ENCODE results near the gene FAM131A. TPM values are rescaled to one million over a fixed set of nuclear protein-coding genes. Genes with fewer than 3 reads are reported as not detected.
A peak's percentile ranks its signal among the peaks of the same experiment; 100 is the strongest.

Gene FAM131A
- polyA plus RNA-seq, 1 donor from 2014 or later = 2.6 TPM

- H3K27ac Mint-ChIP-seq = no peak overlapping the region
- H3K36me3 Mint-ChIP-seq = peaks cover 2% of the 10 kb centered on the region
- H3K27me3 Mint-ChIP-seq = peaks cover 49% of the 10 kb centered on the region
- no peaks in the 10 kb centered on the region for H3K9me3 Mint-ChIP-seq
- H3K4me1 Mint-ChIP-seq = peaks cover 0 to 8% (median 3%) of the 10 kb centered on the region in 3 donors
- H3K4me3 Mint-ChIP-seq = peak overlapping the region; percentile 39 to 90 (median 74)
These were observed 43.3 kb downstream of the FAM131A start for GRCh38 chr3:184380627-184381260.

- H3K4me1 Mint-ChIP-seq = peaks cover 0 to 8% (median 3%) of the 10 kb centered on the region in 3 donors
- no peak overlapping the region for H3K27ac Mint-ChIP-seq
- peaks cover 2% of the 10 kb centered on the region for H3K36me3 Mint-ChIP-seq
- peaks cover 50% of the 10 kb centered on the region for H3K27me3 Mint-ChIP-seq
- H3K4me3 Mint-ChIP-seq = peak overlapping the region; percentile 39 to 85 (median 68)
- H3K9me3 Mint-ChIP-seq = no peaks in the 10 kb centered on the region
These were observed 44.1 kb downstream of the FAM131A start for GRCh38 chr3:184381261-184382224.

GRCh38 chr3:184382326-184383032, 45.1 kb downstream of the FAM131A start:
- H3K36me3 Mint-ChIP-seq = peaks cover 4% of the 10 kb centered on the region
- no peaks in the 10 kb centered on the region for H3K9me3 Mint-ChIP-seq
- peak overlapping the region in 1 of 4 donors; percentile 83 for H3K4me3 Mint-ChIP-seq
- peaks cover 53% of the 10 kb centered on the region for H3K27me3 Mint-ChIP-seq
- H3K4me1 Mint-ChIP-seq = peaks cover 0 to 8% (median 3%) of the 10 kb centered on the region in 3 donors
- no peak overlapping the region for H3K27ac Mint-ChIP-seq

- peaks cover 2% of the 10 kb centered on the region for H3K36me3 Mint-ChIP-seq
- no peaks in the 10 kb centered on the region for H3K9me3 Mint-ChIP-seq
- peaks cover 0 to 8% (median 3%) of the 10 kb centered on the region in 3 donors for H3K4me1 Mint-ChIP-seq
- peaks cover 47% of the 10 kb centered on the region for H3K27me3 Mint-ChIP-seq
- H3K4me3 Mint-ChIP-seq = no peak overlapping the region
- H3K27ac Mint-ChIP-seq = no peak overlapping the region
These were observed 45.8 kb downstream of the FAM131A start for GRCh38 chr3:184383033-184383740.

- Mint-ChIP-seq H3K27me3 (peaks cover 38% of the 10 kb centered on the region), H3K9me3 (no peaks in the 10 kb centered on the region), H3K27ac (no peak overlapping the region)
These were observed 46.9 kb downstream of the FAM131A start for GRCh38 chr3:184384342-184384741.

GRCh38 chr3:184384856-184385422, 47.5 kb downstream of the FAM131A start:
- H3K27me3 Mint-ChIP-seq = peaks cover 43% of the 10 kb centered on the region
- H3K9me3 Mint-ChIP-seq = no peaks in the 10 kb centered on the region
- H3K4me3 Mint-ChIP-seq = no peak overlapping the region
- no peak overlapping the region for H3K27ac Mint-ChIP-seq
- peaks cover 3% of the 10 kb centered on the region for H3K36me3 Mint-ChIP-seq
- H3K4me1 Mint-ChIP-seq = peaks cover 0 to 5% (median 3%) of the 10 kb centered on the region in 3 donors

More at GRCh38 chr3:184384342-184384741, 46.9 kb downstream of the FAM131A start:
- Mint-ChIP-seq H3K4me3 (no peak overlapping the region), H3K36me3 (peaks cover 2% of the 10 kb centered on the region), H3K4me1 (peaks cover 0 to 5% (median 3%) of the 10 kb centered on the region in 3 donors)

GRCh38 chr3:184386047-184386806, 48.8 kb downstream of the FAM131A start:
- Mint-ChIP-seq H3K36me3 (peaks cover 3% of the 10 kb centered on the region), H3K27ac (no peak overlapping the region), H3K4me3 (peak overlapping the region in 1 of 4 donors; percentile 52), H3K9me3 (no peaks in the 10 kb centered on the region), H3K27me3 (peaks cover 45% of the 10 kb centered on the region), H3K4me1 (peaks cover 0 to 2% (median 0%) of the 10 kb centered on the region in 3 donors)

- no peak overlapping the region for H3K4me3 Mint-ChIP-seq
- peaks cover 3% of the 10 kb centered on the region for H3K36me3 Mint-ChIP-seq
- no peak overlapping the region for H3K27ac Mint-ChIP-seq
- no peaks in the 10 kb centered on the region for H3K4me1 Mint-ChIP-seq
- peaks cover 42% of the 10 kb centered on the region for H3K27me3 Mint-ChIP-seq
- no peaks in the 10 kb centered on the region for H3K9me3 Mint-ChIP-seq
These were observed 49.8 kb downstream of the FAM131A start for GRCh38 chr3:184387174-184387714.

GRCh38 chr3:184388164-184388935, 51.0 kb downstream of the FAM131A start:
- H3K4me3 Mint-ChIP-seq = no peak overlapping the region
- H3K4me1 Mint-ChIP-seq = no peaks in the 10 kb centered on the region
- peaks cover 3% of the 10 kb centered on the region for H3K36me3 Mint-ChIP-seq
- no peaks in the 10 kb centered on the region for H3K9me3 Mint-ChIP-seq
- peaks cover 32% of the 10 kb centered on the region for H3K27me3 Mint-ChIP-seq
- H3K27ac Mint-ChIP-seq = no peak overlapping the region

- peaks cover 32% of the 10 kb centered on the region for H3K27me3 Mint-ChIP-seq
- H3K9me3 Mint-ChIP-seq = no peaks in the 10 kb centered on the region
These were observed 51.5 kb downstream of the FAM131A start for GRCh38 chr3:184388936-184389230.

GRCh38 chr3:184389384-184389783, 52.0 kb downstream of the FAM131A start:
- H3K27ac Mint-ChIP-seq = no peak overlapping the region

More at GRCh38 chr3:184388936-184389230, 51.5 kb downstream of the FAM131A start:
- Mint-ChIP-seq H3K36me3 (peaks cover 3% of the 10 kb centered on the region), H3K4me1 (no peaks in the 10 kb centered on the region), H3K27ac (no peak overlapping the region), H3K4me3 (no peak overlapping the region)

GRCh38 chr3:184389935-184390528, 52.6 kb downstream of the FAM131A start:
- H3K27ac Mint-ChIP-seq = no peak overlapping the region
- peaks cover 3% of the 10 kb centered on the region for H3K36me3 Mint-ChIP-seq
- H3K9me3 Mint-ChIP-seq = no peaks in the 10 kb centered on the region
- no peaks in the 10 kb centered on the region for H3K4me1 Mint-ChIP-seq
- H3K4me3 Mint-ChIP-seq = no peak overlapping the region
- peaks cover 25% of the 10 kb centered on the region for H3K27me3 Mint-ChIP-seq

More at GRCh38 chr3:184389384-184389783, 52.0 kb downstream of the FAM131A start:
- Mint-ChIP-seq H3K4me3 (no peak overlapping the region), H3K4me1 (no peaks in the 10 kb centered on the region), H3K27me3 (peaks cover 30% of the 10 kb centered on the region), H3K9me3 (no peaks in the 10 kb centered on the region), H3K36me3 (peaks cover 3% of the 10 kb centered on the region)

All from IgD-negative memory B cell (primary cell).